Stimulated activated CD4-positive, alpha-beta T cell treated with anti-CD3 and anti-CD28 coated beads, Interleukin-12 subunit alpha, Interleukin-12 subunit beta, amount 100 ng/mL, for 48 hours (primary cell): ENCODE data around the gene ARL6IP6.

ENCODE experiments used
- DNase-seq, 3 donors: peaks; one replicate each; pipeline ENCODE4 v3.0.0-alpha.2; 2020; ENCODE audit warnings: low read depth in 2 of 3, low spot score in 1 of 3

The ARL6IP6 gene

GRCh38 chr2:152792974-152793373, 74.6 kb downstream of the ARL6IP6 start:
- no peak for DNase-seq

GRCh38 chr2:152796941-152797340, 78.5 kb downstream of the ARL6IP6 start:
- DNase-seq: no peak

GRCh38 chr2:152804687-152805408, 86.4 kb downstream of the ARL6IP6 start:
- DNase-seq: no peak

GRCh38 chr2:152811916-152812315, 93.5 kb downstream of the ARL6IP6 start:
- DNase-seq: no peak
